BLaER1 treated with 17β-estradiol and CSF1 and Interleukin-3, amounts not matched to agents 10 nM and 100 nM (cell line): ENCODE measurements around the gene DHX57.

Experiments
- H3K27ac ChIP-seq, 11 experiments: shearing (Covaris generic); formaldehyde crosslinking; 2 replicates each; pipeline ENCODE4 v1.8.1; 2022
- H3K27me3 ChIP-seq, 11 experiments: shearing (Covaris generic); formaldehyde crosslinking; 2 replicates each; pipeline ENCODE4 v1.8.1; 2022
- H3K36me3 ChIP-seq, 11 experiments: shearing (Covaris generic); formaldehyde crosslinking; 2 replicates each; pipeline ENCODE4 v1.8.1; 2022
- H3K4me1 ChIP-seq, 10 experiments: shearing (Covaris generic); formaldehyde crosslinking; 2 replicates each; pipeline ENCODE4 v1.8.1; 2022
- H3K4me2 ChIP-seq, 11 experiments: shearing (Covaris generic); formaldehyde crosslinking; 2 replicates each; pipeline ENCODE4 v1.8.1; 2022
- H3K4me3 ChIP-seq, 10 experiments: shearing (Covaris generic); formaldehyde crosslinking; 2 replicates each; pipeline ENCODE4 v1.8.1; 2022
- H3K9ac ChIP-seq, 11 experiments: shearing (Covaris generic); formaldehyde crosslinking; 2 replicates each; pipeline ENCODE4 v1.8.1; 2022
- H3K9me3 ChIP-seq, 11 experiments: shearing (Covaris generic); formaldehyde crosslinking; replicated peaks in 1 of 11; 2 replicates each; pipeline ENCODE4 v1.8.1; 2022
- H4K20me1 ChIP-seq, 11 experiments: shearing (Covaris generic); formaldehyde crosslinking; 2 replicates each; pipeline ENCODE4 v1.8.1; 2022
- Cebpa-rat ChIP-seq, 11 experiments: shearing (Covaris generic); IDR thresholded peaks; 2 replicates each; pipeline ENCODE4 v1.8.1; 2022

DHX57 gene

DNA sequence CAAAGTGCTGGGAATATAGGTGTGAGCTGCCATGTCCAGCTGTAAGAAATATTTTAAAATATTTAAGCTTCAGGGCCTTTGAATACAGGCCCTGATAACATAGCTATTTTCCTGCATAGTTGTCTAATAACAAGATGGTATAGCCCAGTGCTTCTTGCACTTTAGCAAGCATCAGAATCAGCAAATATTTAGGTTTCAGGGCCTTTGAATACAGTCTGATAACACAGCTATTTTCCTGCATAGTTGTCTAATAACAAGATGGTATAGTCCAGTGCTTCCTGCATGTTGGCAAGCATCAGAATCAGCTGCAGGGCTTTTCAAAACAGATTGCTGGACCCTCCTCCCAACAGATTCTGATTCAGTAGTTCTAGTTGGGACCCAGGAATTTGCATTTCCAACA is 92.1 kb downstream of the DHX57 start:
- Histone ChIP-seq H3K27ac (no peak overlapping the region), H4K20me1 (no peaks in the 10 kb centered on the region; a peak in 1 of 22 replicates), H3K4me2 (no peak overlapping the region), H3K27me3 (no peaks in the 10 kb centered on the region), H3K4me3 (no peak overlapping the region), H3K9ac (no peak overlapping the region), H3K36me3 (peaks cover 21 to 39% (median 25%) of the 10 kb centered on the region in 11 experiments), H3K4me1 (peaks cover 7 to 8% (median 7%) of the 10 kb centered on the region in 10 experiments; a peak in 19 of 20 replicates), H3K9me3 (no peaks in the 10 kb centered on the region)
- no peak for TF ChIP-seq Cebpa-rat (IDR thresholded peaks at IDR 0.05)

DNA sequence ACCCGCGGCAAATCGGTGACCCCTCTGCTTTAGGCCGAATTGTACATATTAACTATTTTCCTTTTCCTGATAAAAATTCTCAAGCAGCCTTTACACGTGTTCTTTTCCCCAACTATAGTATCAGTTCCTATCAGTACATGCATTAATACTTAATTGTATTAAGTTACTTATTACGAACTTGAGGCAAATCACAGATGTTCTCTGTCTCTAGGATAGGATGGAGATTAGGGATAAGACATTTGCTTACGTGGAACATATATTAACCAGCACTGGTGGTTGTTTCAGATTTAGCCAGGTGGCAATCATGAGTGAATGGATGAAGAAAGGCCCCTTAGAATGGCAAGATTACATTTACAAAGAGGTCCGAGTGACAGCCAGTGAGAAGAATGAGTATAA is 97.0 kb downstream of the DHX57 start:
- Histone ChIP-seq H3K4me3 (peak overlapping the region; percentile 62 to 84 (median 70)), H3K9ac (peak overlapping the region; percentile 66 to 86 (median 79)), H3K27me3 (no peaks in the 10 kb centered on the region), H4K20me1 (no peaks in the 10 kb centered on the region), H3K4me1 (peaks cover 7 to 11% (median 10%) of the 10 kb centered on the region in 10 experiments; a peak in 19 of 20 replicates), H3K36me3 (peaks cover 21 to 32% (median 25%) of the 10 kb centered on the region in 11 experiments), H3K27ac (peak overlapping the region in 10 of 11 experiments; percentile 33 to 81 (median 74); a peak in 19 of 22 replicates), H3K4me2 (peak overlapping the region; percentile 73 to 90 (median 84)), H3K9me3 (no peaks in the 10 kb centered on the region)
- no peak for TF ChIP-seq Cebpa-rat (IDR thresholded peaks at IDR 0.05)

DNA sequence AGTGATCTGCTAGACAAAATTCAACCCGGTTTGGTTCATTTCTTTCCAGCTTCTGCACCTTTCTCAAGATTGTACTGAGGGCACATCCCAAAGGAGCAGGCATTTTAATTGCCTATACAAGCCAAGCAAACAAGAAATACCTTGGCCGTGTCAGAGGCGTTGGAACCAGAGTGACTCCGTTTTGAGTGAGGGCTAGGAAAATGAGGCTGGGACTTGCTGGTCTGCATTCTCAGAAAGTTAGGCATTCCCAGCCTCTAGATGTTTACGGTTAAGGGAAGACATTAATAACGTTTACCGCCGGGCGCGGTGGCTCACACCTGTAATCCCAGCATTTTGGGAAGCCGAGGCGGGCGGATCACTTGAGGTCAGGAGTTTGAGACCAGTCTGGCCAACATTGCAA is 99.2 kb downstream of the DHX57 start:
- H3K36me3 ChIP-seq, result peaks cover 14 to 20% (median 18%) of the 10 kb centered on the region in 11 experiments
- no peak overlapping the region for H3K4me2 ChIP-seq
- H3K27me3 ChIP-seq, result no peaks in the 10 kb centered on the region
- H3K9me3 ChIP-seq, result peaks cover 0 to 5% (median 0%) of the 10 kb centered on the region in 11 experiments; a peak in 1 of 22 replicates
- TF ChIP-seq Cebpa-rat (IDR thresholded peaks at IDR 0.05), result no peak
- H3K27ac ChIP-seq, result no peak overlapping the region
- peaks cover 7 to 21% (median 11%) of the 10 kb centered on the region in 10 experiments for H3K4me1 ChIP-seq
- no peaks in the 10 kb centered on the region for H4K20me1 ChIP-seq
- no peak overlapping the region for H3K4me3 ChIP-seq
- no peak overlapping the region for H3K9ac ChIP-seq

DNA sequence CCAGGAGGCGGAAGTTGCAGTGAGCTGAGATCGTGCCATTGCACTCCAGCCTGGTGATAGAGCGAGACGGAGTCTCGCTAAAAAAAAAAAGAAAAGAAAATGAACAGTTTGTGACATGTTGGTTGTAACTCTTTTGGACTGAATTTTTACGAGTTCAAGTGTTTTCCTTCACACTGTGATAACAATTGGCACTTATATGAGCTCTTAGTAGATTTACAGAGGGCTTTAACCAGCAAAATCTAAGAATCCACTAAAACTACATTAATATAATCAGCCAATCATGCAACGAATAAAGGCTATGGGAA is 99.9 kb downstream of the DHX57 start:
- H3K4me2 ChIP-seq, result no peak overlapping the region
- H3K4me1 ChIP-seq, result peaks cover 7 to 23% (median 11%) of the 10 kb centered on the region in 10 experiments
- H3K9me3 ChIP-seq, result peaks cover 0 to 5% (median 0%) of the 10 kb centered on the region in 11 experiments; a peak in 1 of 22 replicates
- H3K27me3 ChIP-seq, result no peaks in the 10 kb centered on the region
- no peak overlapping the region for H3K4me3 ChIP-seq
- no peaks in the 10 kb centered on the region for H4K20me1 ChIP-seq
- TF ChIP-seq Cebpa-rat (IDR thresholded peaks at IDR 0.05), result no peak
- no peak overlapping the region for H3K27ac ChIP-seq
- peaks cover 7 to 14% (median 11%) of the 10 kb centered on the region in 11 experiments; a peak in 20 of 22 replicates for H3K36me3 ChIP-seq
- no peak overlapping the region for H3K9ac ChIP-seq

DNA sequence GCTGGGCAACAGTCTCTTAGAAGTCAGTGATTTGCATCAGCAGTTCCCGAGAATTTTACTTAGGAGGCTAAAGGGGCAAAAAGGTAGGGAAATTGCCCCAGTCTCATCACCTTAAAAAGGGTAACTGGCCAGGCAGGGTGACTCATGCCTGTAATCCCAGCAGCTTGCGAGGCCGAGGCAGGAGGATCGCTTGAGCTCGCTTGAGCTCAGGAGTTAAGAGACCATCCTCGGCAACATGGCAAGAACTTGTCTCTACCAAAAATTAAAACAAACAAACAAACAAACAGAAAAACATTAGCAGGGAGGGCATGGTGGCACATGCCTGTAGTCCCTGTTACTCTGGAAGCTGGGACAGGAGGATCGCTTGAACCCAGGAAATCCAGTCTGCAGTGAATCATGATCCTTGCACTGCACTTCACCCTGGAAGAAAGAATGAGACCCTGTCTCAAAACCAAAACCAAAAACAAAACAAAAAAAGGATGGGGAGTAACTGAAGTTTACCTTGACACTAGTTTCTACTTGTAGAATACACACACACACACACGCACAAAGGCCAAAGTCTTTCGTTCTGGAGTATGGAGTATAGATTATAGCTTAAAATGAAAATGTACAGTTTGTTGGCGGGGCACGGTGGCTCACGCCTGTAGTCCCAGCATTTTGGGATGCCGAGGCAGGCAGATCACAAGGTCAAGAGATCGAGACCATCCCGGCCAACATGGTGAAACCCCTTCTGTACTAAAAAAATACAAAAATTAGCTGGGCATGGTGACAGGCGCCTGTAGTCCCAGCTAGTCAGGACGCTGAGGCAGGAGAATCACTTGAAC is 100.4 kb downstream of the DHX57 start:
- H3K27me3 ChIP-seq, result no peaks in the 10 kb centered on the region
- H3K4me3 ChIP-seq, result no peak overlapping the region
- no peak overlapping the region for H3K9ac ChIP-seq
- H3K36me3 ChIP-seq, result peaks cover 2 to 8% (median 7%) of the 10 kb centered on the region in 11 experiments; a peak in 14 of 22 replicates
- peaks cover 7 to 23% (median 11%) of the 10 kb centered on the region in 10 experiments for H3K4me1 ChIP-seq
- H3K9me3 ChIP-seq, result peaks cover 0 to 5% (median 0%) of the 10 kb centered on the region in 11 experiments; a peak in 1 of 22 replicates
- no peak overlapping the region for H3K27ac ChIP-seq
- no peaks in the 10 kb centered on the region for H4K20me1 ChIP-seq
- no peak for TF ChIP-seq Cebpa-rat (IDR thresholded peaks at IDR 0.05)
- H3K4me2 ChIP-seq, result no peak overlapping the region

DNA sequence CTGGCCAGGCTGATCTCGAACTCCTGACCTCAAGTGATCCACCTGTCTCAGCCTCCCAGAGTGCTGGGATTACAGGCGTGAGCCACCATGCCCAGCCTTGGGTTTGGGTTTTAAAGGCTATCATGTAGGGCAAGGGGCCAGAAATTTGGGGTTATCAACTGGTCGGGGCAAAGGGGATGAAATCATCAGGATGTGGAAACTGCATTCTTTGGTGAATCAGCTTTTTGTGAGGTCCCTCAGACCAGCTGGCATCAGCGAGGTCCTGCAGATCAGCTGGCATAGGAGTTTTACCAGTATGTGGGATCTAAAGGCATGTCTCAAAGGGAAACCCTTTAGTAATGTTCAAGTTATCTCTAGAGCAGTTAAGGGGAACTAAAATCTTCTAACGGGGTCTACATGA is 104.1 kb downstream of the DHX57 start:
- no peak overlapping the region for H3K27ac ChIP-seq
- no peak overlapping the region for H3K9ac ChIP-seq
- H3K4me1 ChIP-seq, result peaks cover 0 to 14% (median 0%) of the 10 kb centered on the region in 10 experiments; a peak in 6 of 20 replicates
- no peaks in the 10 kb centered on the region for H4K20me1 ChIP-seq
- TF ChIP-seq Cebpa-rat (IDR thresholded peaks at IDR 0.05), result no peak
- H3K27me3 ChIP-seq, result no peaks in the 10 kb centered on the region
- H3K9me3 ChIP-seq, result peaks cover 0 to 5% (median 0%) of the 10 kb centered on the region in 11 experiments; a peak in 1 of 22 replicates
- H3K4me2 ChIP-seq, result peak overlapping the region in 3 of 11 experiments; percentile 21 to 27 (median 24); a peak in 4 of 22 replicates
- no peak overlapping the region for H3K4me3 ChIP-seq
- no peaks in the 10 kb centered on the region for H3K36me3 ChIP-seq

GRCh38 chr2:38765551-38765950 is 110.2 kb downstream of the DHX57 start:
- H3K36me3 ChIP-seq, result no peaks in the 10 kb centered on the region
- no peak for TF ChIP-seq Cebpa-rat (IDR thresholded peaks at IDR 0.05)
- no peaks in the 10 kb centered on the region for H4K20me1 ChIP-seq

GRCh38 chr2:38765149-38765548 is 110.6 kb downstream of the DHX57 start:
- H3K4me3 ChIP-seq, result no peak overlapping the region
- no peaks in the 10 kb centered on the region for H3K9me3 ChIP-seq
- TF ChIP-seq Cebpa-rat (IDR thresholded peaks at IDR 0.05), result no peak
- no peak overlapping the region for H3K27ac ChIP-seq
- H3K4me2 ChIP-seq, result no peak overlapping the region
- H3K27me3 ChIP-seq, result no peaks in the 10 kb centered on the region
- no peaks in the 10 kb centered on the region for H3K4me1 ChIP-seq
- no peak overlapping the region for H3K9ac ChIP-seq
- no peaks in the 10 kb centered on the region for H4K20me1 ChIP-seq
- no peaks in the 10 kb centered on the region for H3K36me3 ChIP-seq

More at GRCh38 chr2:38765551-38765950, 110.2 kb downstream of the DHX57 start:
- Histone ChIP-seq H3K9me3 (no peaks in the 10 kb centered on the region), H3K4me2 (no peak overlapping the region), H3K27ac (no peak overlapping the region), H3K4me1 (no peaks in the 10 kb centered on the region), H3K9ac (no peak overlapping the region), H3K27me3 (no peaks in the 10 kb centered on the region), H3K4me3 (no peak overlapping the region)

- Histone ChIP-seq H3K36me3 (no peaks in the 10 kb centered on the region), H4K20me1 (no peaks in the 10 kb centered on the region), H3K4me3 (no peak overlapping the region), H3K27me3 (no peaks in the 10 kb centered on the region), H3K9me3 (no peaks in the 10 kb centered on the region), H3K9ac (no peak overlapping the region), H3K27ac (no peak overlapping the region), H3K4me2 (no peak overlapping the region), H3K4me1 (no peaks in the 10 kb centered on the region)
- TF ChIP-seq Cebpa-rat (IDR thresholded peaks at IDR 0.05), result no peak
These were observed 112.0 kb downstream of the DHX57 start for GRCh38 chr2:38763728-38764127.
